ENCODE data around the gene PRKN. TPM values are rescaled to one million over a fixed set of nuclear protein-coding genes. Genes with fewer than 3 reads are reported as not detected.

PRKN gene
- total and polyA plus RNA-seq, 2 donors: 3.5 to 6.5 TPM

GRCh38 chr6:161701056-161701455 is 1026.5 kb downstream of the PRKN start:
- H3K4me3 ChIP-seq (ENCODE audit: low read depth, low read length): no peak overlapping the region
- DNase-seq (ENCODE audit: extremely low spot score): no peak
- no peaks in the 10 kb centered on the region for H3K36me3 ChIP-seq (ENCODE audit: insufficient read depth)
- no peak overlapping the region for H3K27ac ChIP-seq (ENCODE audit: low read depth)
- WGBS: 64% methylated on average over 1 of the region's 1 CpG
- no peaks in the 10 kb centered on the region for H3K4me1 ChIP-seq (ENCODE audit: insufficient read depth)

GRCh38 chr6:161696801-161697200 is 1030.8 kb downstream of the PRKN start:
- no peaks in the 10 kb centered on the region for H3K36me3 ChIP-seq (ENCODE audit: insufficient read depth)
- 72% methylated on average over 2 of the region's 2 CpGs for WGBS
- no peak for DNase-seq (ENCODE audit: extremely low spot score)

GRCh38 chr6:161694995-161695394 is 1032.6 kb downstream of the PRKN start:
- H3K4me3 ChIP-seq (ENCODE audit: low read depth, low read length): no peak overlapping the region
- no peaks in the 10 kb centered on the region for H3K36me3 ChIP-seq (ENCODE audit: insufficient read depth)
- DNase-seq (ENCODE audit: extremely low spot score): no peak
- 73% methylated on average over 3 of the region's 3 CpGs for WGBS
- no peak overlapping the region for H3K27ac ChIP-seq (ENCODE audit: low read depth)
- no peaks in the 10 kb centered on the region for H3K4me1 ChIP-seq (ENCODE audit: insufficient read depth)

More at GRCh38 chr6:161696801-161697200, 1030.8 kb downstream of the PRKN start:
- Histone ChIP-seq H3K4me3 (ENCODE audit: low read depth, low read length) (no peak overlapping the region), H3K27ac (ENCODE audit: low read depth) (no peak overlapping the region), H3K4me1 (ENCODE audit: insufficient read depth) (no peaks in the 10 kb centered on the region)

GRCh38 chr6:161686655-161687054 is 1040.9 kb downstream of the PRKN start:
- no peaks in the 10 kb centered on the region for H3K4me1 ChIP-seq (ENCODE audit: insufficient read depth)
- 61% methylated on average over 4 of the region's 4 CpGs for WGBS
- H3K4me3 ChIP-seq (ENCODE audit: low read depth, low read length): no peak overlapping the region
- H3K36me3 ChIP-seq (ENCODE audit: insufficient read depth): no peaks in the 10 kb centered on the region
- H3K27ac ChIP-seq (ENCODE audit: low read depth): no peak overlapping the region
- DNase-seq (ENCODE audit: extremely low spot score): no peak

- WGBS: 71% methylated on average over 6 of the region's 6 CpGs
- Histone ChIP-seq H3K4me3 (ENCODE audit: low read depth, low read length) (no peak overlapping the region), H3K27ac (ENCODE audit: low read depth) (no peak overlapping the region), H3K36me3 (ENCODE audit: insufficient read depth) (no peaks in the 10 kb centered on the region), H3K4me1 (ENCODE audit: insufficient read depth) (no peaks in the 10 kb centered on the region)
- DNase-seq (ENCODE audit: extremely low spot score): no peak
These were observed 1042.7 kb downstream of the PRKN start for GRCh38 chr6:161684731-161685475.

GRCh38 chr6:161683400-161683799 is 1044.2 kb downstream of the PRKN start:
- DNase-seq (ENCODE audit: extremely low spot score): no peak
- WGBS: 93% methylated on average over 5 of the region's 5 CpGs
- H3K4me1 ChIP-seq (ENCODE audit: insufficient read depth): no peaks in the 10 kb centered on the region
- no peak overlapping the region for H3K27ac ChIP-seq (ENCODE audit: low read depth)
- no peaks in the 10 kb centered on the region for H3K36me3 ChIP-seq (ENCODE audit: insufficient read depth)
- H3K4me3 ChIP-seq (ENCODE audit: low read depth, low read length): no peak overlapping the region

- WGBS: 74% methylated on average over 9 of the region's 9 CpGs
- H3K4me1 ChIP-seq (ENCODE audit: insufficient read depth): no peaks in the 10 kb centered on the region
- DNase-seq (ENCODE audit: extremely low spot score): no peak
- H3K4me3 ChIP-seq (ENCODE audit: low read depth, low read length): no peak overlapping the region
- H3K36me3 ChIP-seq (ENCODE audit: insufficient read depth): no peaks in the 10 kb centered on the region
- no peak overlapping the region for H3K27ac ChIP-seq (ENCODE audit: low read depth)
These were observed 1044.6 kb downstream of the PRKN start for GRCh38 chr6:161682982-161683381.

- H3K4me1 ChIP-seq (ENCODE audit: insufficient read depth): no peaks in the 10 kb centered on the region
- H3K36me3 ChIP-seq (ENCODE audit: insufficient read depth): no peaks in the 10 kb centered on the region
- DNase-seq (ENCODE audit: extremely low spot score): no peak
- H3K27ac ChIP-seq (ENCODE audit: low read depth): no peak overlapping the region
- no peak overlapping the region for H3K4me3 ChIP-seq (ENCODE audit: low read depth, low read length)
- 93% methylated on average over 13 of the region's 13 CpGs for WGBS
These were observed 1047.5 kb downstream of the PRKN start for GRCh38 chr6:161679980-161680538.

GRCh38 chr6:161677188-161677587 is 1050.4 kb downstream of the PRKN start:
- Histone ChIP-seq H3K36me3 (ENCODE audit: insufficient read depth) (no peaks in the 10 kb centered on the region), H3K27ac (ENCODE audit: low read depth) (no peak overlapping the region), H3K4me3 (ENCODE audit: low read depth, low read length) (no peak overlapping the region), H3K4me1 (ENCODE audit: insufficient read depth) (no peaks in the 10 kb centered on the region)
- WGBS: 95% methylated on average over 7 of the region's 7 CpGs
- DNase-seq (ENCODE audit: extremely low spot score): no peak

GRCh38 chr6:161676586-161676985 is 1051.0 kb downstream of the PRKN start:
- WGBS: 96% methylated on average over 3 of the region's 3 CpGs
- no peaks in the 10 kb centered on the region for H3K4me1 ChIP-seq (ENCODE audit: insufficient read depth)
- H3K27ac ChIP-seq (ENCODE audit: low read depth): no peak overlapping the region
- no peak overlapping the region for H3K4me3 ChIP-seq (ENCODE audit: low read depth, low read length)
- no peaks in the 10 kb centered on the region for H3K36me3 ChIP-seq (ENCODE audit: insufficient read depth)
- no peak for DNase-seq (ENCODE audit: extremely low spot score)

- WGBS: 92% methylated on average over 10 of the region's 10 CpGs
- Histone ChIP-seq H3K36me3 (ENCODE audit: insufficient read depth) (no peaks in the 10 kb centered on the region), H3K27ac (ENCODE audit: low read depth) (no peak overlapping the region), H3K4me3 (ENCODE audit: low read depth, low read length) (no peak overlapping the region), H3K4me1 (ENCODE audit: insufficient read depth) (no peaks in the 10 kb centered on the region)
- no peak for DNase-seq (ENCODE audit: extremely low spot score)
These were observed 1052.5 kb downstream of the PRKN start for GRCh38 chr6:161674930-161675682.

- 92% methylated on average over 6 of the region's 6 CpGs for WGBS
- no peak overlapping the region for H3K4me3 ChIP-seq (ENCODE audit: low read depth, low read length)
- no peak for DNase-seq (ENCODE audit: extremely low spot score)
- no peaks in the 10 kb centered on the region for H3K36me3 ChIP-seq (ENCODE audit: insufficient read depth)
- no peaks in the 10 kb centered on the region for H3K4me1 ChIP-seq (ENCODE audit: insufficient read depth)
- no peak overlapping the region for H3K27ac ChIP-seq (ENCODE audit: low read depth)
These were observed 1054.5 kb downstream of the PRKN start for GRCh38 chr6:161673026-161673425.

GRCh38 chr6:161671117-161671516 is 1056.4 kb downstream of the PRKN start:
- no peak for DNase-seq (ENCODE audit: extremely low spot score)
- WGBS: 90% methylated on average over 9 of the region's 9 CpGs
- H3K36me3 ChIP-seq (ENCODE audit: insufficient read depth): no peaks in the 10 kb centered on the region

GRCh38 chr6:161668665-161669064 is 1058.9 kb downstream of the PRKN start:
- WGBS: 88% methylated on average over 2 of the region's 2 CpGs
- Histone ChIP-seq H3K27ac (ENCODE audit: low read depth) (no peak overlapping the region), H3K36me3 (ENCODE audit: insufficient read depth) (no peaks in the 10 kb centered on the region), H3K4me1 (ENCODE audit: insufficient read depth) (no peaks in the 10 kb centered on the region), H3K4me3 (ENCODE audit: low read depth, low read length) (no peak overlapping the region)
- DNase-seq (ENCODE audit: extremely low spot score): no peak

More at GRCh38 chr6:161671117-161671516, 1056.4 kb downstream of the PRKN start:
- no peak overlapping the region for H3K4me3 ChIP-seq (ENCODE audit: low read depth, low read length)
- no peak overlapping the region for H3K27ac ChIP-seq (ENCODE audit: low read depth)
- H3K4me1 ChIP-seq (ENCODE audit: insufficient read depth): no peaks in the 10 kb centered on the region
